ENCODE measurements around the gene UGT1A9.

GRCh38 chr2:233639860-233640259 lies 31.8 kb upstream of the UGT1A9 start:
- TF ChIP-seq ASH2L (IDR thresholded peaks at IDR 0.05; ENCODE audit: insufficient read length, low read depth, low read length) (no peak), SMARCE1 (IDR thresholded peaks at IDR 0.05; ENCODE audit: borderline replicate concordance) (no peak), TARDBP (CRISPR knock-in tag; IDR thresholded peaks at IDR 0.05) (no peak), CTCF (CRISPR knock-in tag; IDR thresholded peaks at IDR 0.05) (no peak), GTF2F1 (IDR thresholded peaks at IDR 0.05; ENCODE audit: low read length) (no peak), ARNT (IDR thresholded peaks at IDR 0.05) (no peak), ZFP41 (CRISPR knock-in tag; IDR thresholded peaks at IDR 0.05; ENCODE audit: borderline replicate concordance) (no peak), MAX (IDR thresholded peaks at IDR 0.05) (no peak), DNMT1 (CRISPR knock-in tag; IDR thresholded peaks at IDR 0.05) (no peak), MIER3 (CRISPR knock-in tag; IDR thresholded peaks at IDR 0.05; ENCODE audit: borderline replicate concordance) (no peak), ZNF629 (CRISPR knock-in tag; conservative IDR thresholded peaks at IDR 0.05) (no peak), ZBTB26 (CRISPR knock-in tag; IDR thresholded peaks at IDR 0.05; ENCODE audit: borderline replicate concordance) (no peak)
